Measurements from ENCODE around the gene DENND1A. TPM values are rescaled to one million over a fixed set of nuclear protein-coding genes. Genes with fewer than 3 reads are reported as not detected.

Gene DENND1A
- total RNA-seq, 1 donor from 2014 or later: 13.6 TPM

- peak; percentile 65 for DNase-seq (ENCODE audit: missing footprints)
- intact Hi-C loops (cut with DNase I): no loop called here
- peak; percentile 63 for ATAC-seq
These were observed 204.5 kb downstream of the DENND1A start for GRCh38 chr9:123725389-123725788.

- no peak for DNase-seq (ENCODE audit: missing footprints)
- no peak for ATAC-seq
- intact Hi-C loops (cut with DNase I): loop anchor here (5.0 kb wide), 1 partner anchor 318 kb away; no protein-coding TSS in a partner anchor
These were observed 205.6 kb downstream of the DENND1A start for GRCh38 chr9:123724211-123724796.

- no peak for DNase-seq (ENCODE audit: missing footprints)
- no peak for ATAC-seq
- intact Hi-C loops (cut with DNase I): loop anchor here (5.0 kb wide), 1 partner anchor 319 kb away; no protein-coding TSS in a partner anchor
These were observed 206.6 kb downstream of the DENND1A start for GRCh38 chr9:123723135-123723875.

GRCh38 chr9:123722378-123722777 lies 207.5 kb downstream of the DENND1A start:
- ATAC-seq (no peak), DNase-seq (ENCODE audit: missing footprints) (no peak)
- intact Hi-C loops (cut with DNase I): loop anchor here (5.0 kb wide), 1 partner anchor 320 kb away; no protein-coding TSS in a partner anchor

- ATAC-seq (no peak), DNase-seq (ENCODE audit: missing footprints) (no peak)
- intact Hi-C loops (cut with DNase I): no loop called here
These were observed 211.7 kb downstream of the DENND1A start for GRCh38 chr9:123718188-123718587.

- no peak for ATAC-seq
- intact Hi-C loops (cut with DNase I): no loop called here
These were observed 212.2 kb downstream of the DENND1A start for GRCh38 chr9:123717581-123718175.

GRCh38 chr9:123716339-123716945 lies 213.5 kb downstream of the DENND1A start:
- no peak for ATAC-seq
- no peak for DNase-seq (ENCODE audit: missing footprints)
- intact Hi-C loops (cut with DNase I): no loop called here

More at GRCh38 chr9:123717581-123718175, 212.2 kb downstream of the DENND1A start:
- DNase-seq (ENCODE audit: missing footprints): no peak

- DNase-seq (ENCODE audit: missing footprints) (no peak), ATAC-seq (no peak)
- intact Hi-C loops (cut with DNase I): no loop called here
These were observed 214.7 kb downstream of the DENND1A start for GRCh38 chr9:123715258-123715657.

- no peak for DNase-seq (ENCODE audit: missing footprints)
- intact Hi-C loops (cut with DNase I): no loop called here
- ATAC-seq: no peak
These were observed 216.6 kb downstream of the DENND1A start for GRCh38 chr9:123713282-123713681.

GRCh38 chr9:123712399-123712798 lies 217.5 kb downstream of the DENND1A start:
- ATAC-seq: no peak
- DNase-seq (ENCODE audit: missing footprints): no peak
- intact Hi-C loops (cut with DNase I): no loop called here

- ATAC-seq: no peak
- intact Hi-C loops (cut with DNase I): no loop called here
- no peak for DNase-seq (ENCODE audit: missing footprints)
These were observed 219.6 kb downstream of the DENND1A start for GRCh38 chr9:123710299-123710698.

GRCh38 chr9:123702483-123702882 lies 227.4 kb downstream of the DENND1A start:
- ATAC-seq (no peak), DNase-seq (ENCODE audit: missing footprints) (no peak)
- intact Hi-C loops (cut with DNase I): no loop called here

- intact Hi-C loops (cut with DNase I): no loop called here
- ATAC-seq (no peak), DNase-seq (ENCODE audit: missing footprints) (no peak)
These were observed 232.2 kb downstream of the DENND1A start for GRCh38 chr9:123697686-123698085.

GRCh38 chr9:123696476-123696875 lies 233.4 kb downstream of the DENND1A start:
- intact Hi-C loops (cut with DNase I): no loop called here
- DNase-seq (ENCODE audit: missing footprints) (no peak), ATAC-seq (no peak)

- intact Hi-C loops (cut with DNase I): no loop called here
- ATAC-seq (no peak), DNase-seq (ENCODE audit: missing footprints) (no peak)
These were observed 234.5 kb downstream of the DENND1A start for GRCh38 chr9:123695386-123695785.

GRCh38 chr9:123691765-123692303 lies 238.1 kb downstream of the DENND1A start:
- intact Hi-C loops (cut with DNase I): no loop called here
- ATAC-seq (no peak), DNase-seq (ENCODE audit: missing footprints) (no peak)

GRCh38 chr9:123689701-123690428 lies 240.1 kb downstream of the DENND1A start:
- ATAC-seq: peak; percentile 46
- intact Hi-C loops (cut with DNase I): no loop called here
- DNase-seq (ENCODE audit: missing footprints): no peak

GRCh38 chr9:123687246-123687751 lies 242.6 kb downstream of the DENND1A start:
- ATAC-seq (no peak), DNase-seq (ENCODE audit: missing footprints) (no peak)
- intact Hi-C loops (cut with DNase I): no loop called here

GRCh38 chr9:123686829-123687192 lies 243.1 kb downstream of the DENND1A start:
- intact Hi-C loops (cut with DNase I): no loop called here
- DNase-seq (ENCODE audit: missing footprints) (no peak), ATAC-seq (no peak)
